Measurements from ENCODE around the gene SLC17A1. TPM values are rescaled to one million over a fixed set of nuclear protein-coding genes. Genes with fewer than 3 reads are reported as not detected.
"Not testable (repeated sequence)": the region's sequence is repeated elsewhere in the genome, so short reads cannot be mapped to it uniquely, and the experiment has no call there.

The SLC17A1 gene
- total RNA-seq, 2 experiments from 2014 or later: not detected

DNA sequence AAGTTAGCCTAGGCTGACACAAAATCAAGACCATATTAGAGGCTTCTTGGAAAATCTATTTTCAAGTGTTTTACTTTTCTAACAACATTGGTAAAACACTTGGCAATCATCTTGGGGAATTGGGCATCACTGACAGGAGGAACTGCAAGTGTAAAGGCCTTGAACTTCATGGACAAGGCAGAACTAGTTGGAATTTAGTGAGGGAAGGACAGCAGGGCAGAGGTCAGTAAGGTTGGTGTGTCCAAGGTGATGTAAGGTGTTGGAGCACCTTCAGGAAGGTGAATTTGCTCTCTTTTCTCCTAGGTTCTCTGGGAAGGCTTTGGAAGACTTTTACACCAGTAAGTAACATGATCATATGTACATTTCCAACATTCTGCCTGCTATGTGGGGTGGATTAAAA lies 78.8 kb downstream of the SLC17A1 start:
- DNase-seq: no peak
- H3K27me3 Mint-ChIP-seq: peaks cover 8% of the 10 kb centered on the region
- no peaks in the 10 kb centered on the region for H3K4me1 Mint-ChIP-seq (ENCODE audit: low read depth)
- H3K4me3 Mint-ChIP-seq: no peak overlapping the region
- no peaks in the 10 kb centered on the region for H3K9me3 Mint-ChIP-seq
- intact Hi-C loops (cut with micrococcal nuclease): no loop called here
- ChIA-PET CTCF (no interaction called here), POLR2A (no interaction called here)
- no peak overlapping the region for H3K27ac Mint-ChIP-seq
- H3K36me3 Mint-ChIP-seq: no peaks in the 10 kb centered on the region

DNA sequence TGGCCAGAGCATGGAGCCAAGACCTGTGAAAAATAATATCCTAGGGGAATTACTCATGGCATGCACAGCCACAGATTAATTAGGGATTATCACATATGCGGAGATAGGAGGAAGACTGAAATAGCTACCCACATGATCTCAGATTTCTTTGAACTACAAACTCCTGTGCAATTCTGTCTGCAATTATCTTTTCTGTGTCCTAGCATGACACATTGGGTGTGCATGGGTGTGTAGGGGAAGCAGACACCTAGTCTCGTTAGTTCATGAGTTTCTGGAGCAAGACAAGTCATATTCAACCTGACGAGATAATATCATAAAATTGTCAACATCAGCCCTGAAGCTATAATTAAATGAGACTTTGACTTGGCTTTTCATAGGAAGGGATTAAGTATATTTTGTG lies 80.9 kb downstream of the SLC17A1 start:
- Mint-ChIP-seq H3K27ac (no peak overlapping the region), H3K9me3 (no peaks in the 10 kb centered on the region), H3K4me3 (no peak overlapping the region), H3K4me1 (ENCODE audit: low read depth) (no peaks in the 10 kb centered on the region), H3K27me3 (peaks cover 6% of the 10 kb centered on the region), H3K36me3 (no peaks in the 10 kb centered on the region)
- POLR2A ChIA-PET: no interaction called here
- DNase-seq: no peak
- intact Hi-C loops (cut with micrococcal nuclease): no loop called here
- CTCF ChIA-PET: interaction anchor here (1.7 to 2.1 kb wide), 2 partner anchors 9 to 31 kb away, joined by 3 to 5 read pairs; no protein-coding TSS in a partner anchor

DNA sequence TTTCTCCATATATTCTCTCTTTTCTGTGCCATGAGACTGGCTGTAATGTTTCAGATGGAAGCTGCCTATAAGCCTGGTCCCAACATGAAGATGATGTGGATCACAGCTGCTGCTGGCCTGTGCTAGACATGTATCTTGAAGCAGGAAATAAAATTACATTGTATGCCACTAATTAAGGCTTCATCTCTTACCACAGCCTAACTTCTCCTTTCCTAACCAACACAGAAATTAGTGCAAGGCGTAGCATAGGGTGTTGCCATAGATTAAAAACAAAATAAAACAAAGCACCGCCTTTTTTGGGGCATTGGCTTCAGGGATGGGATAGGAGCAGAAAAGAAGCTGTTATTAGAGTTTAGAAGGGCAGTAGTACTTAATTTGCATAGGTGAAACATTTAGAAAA lies 82.0 kb downstream of the SLC17A1 start:
- Mint-ChIP-seq H3K4me3 (no peak overlapping the region), H3K9me3 (no peaks in the 10 kb centered on the region), H3K27me3 (peaks cover 3% of the 10 kb centered on the region), H3K27ac (no peak overlapping the region), H3K36me3 (no peaks in the 10 kb centered on the region), H3K4me1 (ENCODE audit: low read depth) (no peaks in the 10 kb centered on the region)
- intact Hi-C loops (cut with micrococcal nuclease): no loop called here
- no peak for DNase-seq
- POLR2A ChIA-PET: no interaction called here
- CTCF ChIA-PET: no interaction called here

DNA sequence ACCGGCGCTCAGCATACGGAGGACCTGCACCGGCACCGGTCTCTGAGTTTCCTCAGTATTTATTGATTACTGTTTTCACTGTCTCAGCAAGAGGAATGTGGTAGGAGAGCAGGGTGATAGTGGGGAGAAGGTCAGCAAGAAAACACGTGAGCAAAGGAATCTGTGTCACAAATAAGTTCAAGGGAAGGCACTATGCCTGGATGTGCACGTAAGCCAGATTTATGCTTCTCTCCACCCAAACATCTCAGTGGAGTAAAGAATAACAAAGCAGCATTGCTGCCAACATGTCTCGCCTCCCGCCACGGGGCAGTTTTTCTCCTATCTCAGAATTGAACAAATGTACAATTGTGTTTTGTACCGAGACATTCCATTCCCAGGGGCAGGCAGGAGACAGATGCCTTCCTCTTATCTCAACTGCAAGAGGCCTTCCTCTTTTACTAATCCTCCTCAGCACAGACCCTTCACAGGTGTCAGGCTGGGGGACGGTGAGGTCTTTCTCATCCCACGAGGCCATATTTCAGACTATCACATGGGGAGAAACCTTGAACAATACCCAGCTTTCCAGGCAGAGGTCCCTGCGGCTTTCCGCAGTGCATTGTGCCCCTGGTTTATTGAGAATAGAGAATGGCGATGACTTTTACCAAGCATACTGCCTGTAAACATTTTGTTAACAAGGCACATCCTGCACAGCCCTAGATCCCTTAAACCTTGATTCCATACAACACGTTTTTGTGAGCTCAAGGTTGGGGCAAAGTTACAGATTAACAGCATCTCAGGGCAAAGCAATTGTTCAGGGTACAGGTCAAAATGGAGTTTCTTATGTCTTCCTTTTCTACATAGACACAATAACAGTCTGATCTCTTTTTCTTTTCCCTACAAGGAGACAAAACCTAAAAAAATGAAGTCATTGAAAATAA lies 83.0 kb downstream of the SLC17A1 start:
- CTCF ChIA-PET; H3K4me3 Mint-ChIP-seq; POLR2A ChIA-PET; H3K4me1 Mint-ChIP-seq (ENCODE audit: low read depth); H3K27ac Mint-ChIP-seq; DNase-seq; H3K9me3 Mint-ChIP-seq; intact Hi-C loops (cut with micrococcal nuclease); H3K27me3 Mint-ChIP-seq; H3K36me3 Mint-ChIP-seq: not testable (repeated sequence)

DNA sequence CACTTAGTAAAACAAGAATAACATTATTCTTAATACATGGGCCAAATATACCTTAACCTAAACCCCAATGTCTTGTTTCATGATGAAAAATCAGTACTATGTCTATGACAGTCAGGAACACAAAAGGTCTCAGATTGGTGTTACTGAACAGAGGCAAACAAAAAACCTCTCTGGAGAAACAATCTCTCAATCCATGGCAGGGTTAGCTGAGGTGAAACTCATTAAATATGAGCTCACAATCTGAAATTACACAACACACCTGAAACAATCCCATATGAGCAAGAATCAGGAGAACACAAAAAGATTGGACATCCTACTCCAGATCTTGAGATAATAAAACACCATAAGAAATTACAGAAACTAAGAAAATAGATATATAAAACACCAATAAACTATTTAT lies 83.8 kb downstream of the SLC17A1 start:
- no peak overlapping the region for H3K4me3 Mint-ChIP-seq
- H3K4me1 Mint-ChIP-seq (ENCODE audit: low read depth): no peaks in the 10 kb centered on the region
- DNase-seq: no peak
- no peaks in the 10 kb centered on the region for H3K27me3 Mint-ChIP-seq
- H3K27ac Mint-ChIP-seq: no peak overlapping the region
- POLR2A ChIA-PET: no interaction called here
- CTCF ChIA-PET: interaction anchor here (0.6 kb wide), 1 partner anchor 19 kb away, joined by 3 read pairs; no protein-coding TSS in a partner anchor
- H3K9me3 Mint-ChIP-seq: no peaks in the 10 kb centered on the region
- intact Hi-C loops (cut with micrococcal nuclease): no loop called here
- H3K36me3 Mint-ChIP-seq: no peaks in the 10 kb centered on the region

DNA sequence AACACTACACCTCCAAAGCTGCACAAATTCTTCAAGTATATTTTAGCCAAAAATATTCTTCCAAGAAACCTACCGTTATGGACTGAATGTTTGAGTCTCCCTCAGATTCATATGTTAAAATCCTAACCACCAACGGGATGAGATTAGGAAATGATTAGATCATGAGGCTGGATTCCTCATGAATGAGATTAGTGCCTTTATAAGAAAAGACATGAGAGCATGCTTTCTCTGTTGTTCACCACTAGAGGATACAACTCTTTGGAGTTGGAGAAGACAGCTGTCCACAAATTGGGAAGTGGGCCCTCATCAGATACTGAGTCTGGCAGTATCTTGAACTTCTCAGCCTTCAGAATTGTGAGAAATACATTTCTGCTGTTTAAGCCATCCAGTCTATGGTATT lies 84.4 kb downstream of the SLC17A1 start:
- H3K36me3 Mint-ChIP-seq: no peaks in the 10 kb centered on the region
- no peaks in the 10 kb centered on the region for H3K9me3 Mint-ChIP-seq
- intact Hi-C loops (cut with micrococcal nuclease): no loop called here
- H3K27ac Mint-ChIP-seq: no peak overlapping the region
- no peak overlapping the region for H3K4me3 Mint-ChIP-seq
- no peaks in the 10 kb centered on the region for H3K4me1 Mint-ChIP-seq (ENCODE audit: low read depth)
- ChIA-PET CTCF (interaction anchor here (0.6 kb wide), 1 partner anchor 19 kb away, joined by 3 read pairs; no protein-coding TSS in a partner anchor), POLR2A (no interaction called here)
- H3K27me3 Mint-ChIP-seq: no peaks in the 10 kb centered on the region
- DNase-seq: no peak

DNA sequence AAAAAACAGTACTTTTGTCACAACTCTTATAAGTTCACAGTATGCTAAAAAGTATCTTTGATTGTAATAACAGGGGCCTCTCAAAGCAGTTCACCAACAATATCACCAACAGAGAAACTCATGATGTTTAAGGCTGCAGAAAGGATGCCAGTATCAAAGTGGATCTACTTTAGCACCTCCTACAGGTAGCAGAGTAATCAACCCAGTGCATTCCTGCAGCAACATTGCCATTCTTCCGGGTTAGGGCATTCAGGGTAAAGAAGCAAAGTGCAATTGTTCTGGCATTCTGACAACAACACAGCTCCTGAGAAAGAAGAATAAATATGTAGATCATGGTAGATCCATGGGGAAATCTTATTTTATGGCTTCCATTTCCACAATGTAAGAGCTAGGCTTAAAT lies 84.9 kb downstream of the SLC17A1 start:
- H3K27ac Mint-ChIP-seq: no peak overlapping the region
- no peaks in the 10 kb centered on the region for H3K9me3 Mint-ChIP-seq
- H3K27me3 Mint-ChIP-seq: no peaks in the 10 kb centered on the region
- ChIA-PET CTCF (no interaction called here), POLR2A (no interaction called here)
- H3K4me1 Mint-ChIP-seq (ENCODE audit: low read depth): no peaks in the 10 kb centered on the region
- DNase-seq: no peak
- intact Hi-C loops (cut with micrococcal nuclease): no loop called here
- no peak overlapping the region for H3K4me3 Mint-ChIP-seq
- no peaks in the 10 kb centered on the region for H3K36me3 Mint-ChIP-seq

DNA sequence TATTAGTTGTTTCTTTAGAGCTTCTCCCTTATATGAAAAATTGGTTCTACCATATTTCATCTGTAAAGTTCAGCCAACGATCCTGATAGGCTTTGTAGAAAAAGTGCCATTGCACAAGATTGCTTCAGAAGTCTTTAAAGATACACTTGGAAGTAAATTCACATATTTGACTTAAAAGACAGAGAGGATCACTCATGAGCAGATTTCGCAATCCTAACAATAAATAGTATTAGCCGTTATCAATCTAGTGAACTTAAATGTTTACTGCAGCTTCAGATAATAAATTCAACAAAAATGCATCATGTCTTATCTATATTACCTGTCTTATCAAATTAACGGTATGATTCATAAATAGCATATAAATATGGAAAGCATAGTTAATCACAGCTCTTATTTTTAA lies 86.0 kb downstream of the SLC17A1 start:
- POLR2A ChIA-PET: no interaction called here
- no peaks in the 10 kb centered on the region for H3K9me3 Mint-ChIP-seq
- H3K4me3 Mint-ChIP-seq: no peak overlapping the region

DNA sequence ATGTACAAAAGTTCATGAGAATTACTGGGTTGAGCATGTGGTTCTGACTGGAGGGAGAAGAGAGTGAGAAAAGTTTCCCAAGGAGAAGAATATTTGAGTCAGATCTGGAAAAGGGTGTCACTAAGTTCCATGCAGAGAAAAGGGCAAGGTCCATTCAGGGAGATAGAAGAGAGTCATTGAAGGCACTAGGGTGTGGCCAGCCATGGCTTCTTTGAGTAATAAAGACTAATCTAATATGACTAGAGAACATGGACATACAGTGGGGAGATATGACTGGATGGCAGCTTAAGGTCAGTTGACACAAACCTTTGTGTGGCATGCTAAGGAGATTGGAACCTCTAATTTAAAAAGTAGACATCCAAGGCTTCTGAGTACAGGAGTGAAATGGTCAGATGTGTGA lies 88.0 kb downstream of the SLC17A1 start:
- ChIA-PET CTCF (no interaction called here), POLR2A (no interaction called here)
- intact Hi-C loops (cut with micrococcal nuclease): no loop called here
- no peak overlapping the region for H3K4me3 Mint-ChIP-seq
- DNase-seq: no peak
- H3K27ac Mint-ChIP-seq: no peak overlapping the region
- H3K4me1 Mint-ChIP-seq (ENCODE audit: low read depth): no peaks in the 10 kb centered on the region
- no peaks in the 10 kb centered on the region for H3K9me3 Mint-ChIP-seq
- H3K27me3 Mint-ChIP-seq: peaks cover 7% of the 10 kb centered on the region
- H3K36me3 Mint-ChIP-seq: no peaks in the 10 kb centered on the region

More for the DNA sequence above, 86.0 kb downstream of the SLC17A1 start:
- CTCF ChIA-PET: interaction anchor here (0.8 to 1.0 kb wide), 3 partner anchors 9 to 144 kb away, joined by 3 read pairs; partner anchors contain the start of gene SLC17A4
- Mint-ChIP-seq H3K27ac (no peak overlapping the region), H3K27me3 (peaks cover under 1% of the 10 kb centered on the region), H3K4me1 (ENCODE audit: low read depth) (no peaks in the 10 kb centered on the region), H3K36me3 (no peaks in the 10 kb centered on the region)
- intact Hi-C loops (cut with micrococcal nuclease): no loop called here
- DNase-seq: no peak

DNA sequence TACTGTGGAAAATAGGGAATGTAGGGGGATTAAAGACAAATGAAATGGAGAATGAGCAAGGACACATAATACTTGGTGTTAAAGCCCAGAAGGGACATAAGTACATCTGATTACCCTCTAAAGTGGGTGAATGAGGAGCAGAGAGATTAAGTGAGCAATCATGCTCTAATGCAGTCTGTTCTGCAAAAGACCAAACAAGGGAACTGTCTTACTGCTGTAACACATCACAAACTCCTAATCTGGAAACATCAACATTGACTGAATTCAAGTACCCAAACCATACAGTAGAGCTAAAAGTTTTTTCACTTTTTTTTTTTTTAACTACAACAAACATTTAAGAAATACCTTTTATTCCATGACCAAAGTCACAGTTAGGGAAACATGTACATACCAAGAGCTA lies 96.6 kb downstream of the SLC17A1 start:
- Mint-ChIP-seq H3K36me3 (peaks cover 3% of the 10 kb centered on the region), H3K27ac (no peak overlapping the region), H3K4me1 (ENCODE audit: low read depth) (no peaks in the 10 kb centered on the region), H3K9me3 (peaks cover 7% of the 10 kb centered on the region), H3K27me3 (peaks cover 50% of the 10 kb centered on the region), H3K4me3 (no peak overlapping the region)
- CTCF ChIA-PET: interaction anchor here (0.7 to 1.0 kb wide), 2 partner anchors 15 to 148 kb away, joined by 3 to 4 read pairs; no protein-coding TSS in a partner anchor
- DNase-seq: no peak
- intact Hi-C loops (cut with micrococcal nuclease): no loop called here
- POLR2A ChIA-PET: no interaction called here

Other genes starting within 250 kb of the SLC17A1 start
- not detected for gene SCGN, start 179.8 kb downstream of the SLC17A1 start, total RNA-seq
- not detected for gene SLC17A4, start 77.3 kb downstream of the SLC17A1 start, total RNA-seq
- gene SLC17A3, start 42.2 kb upstream of the SLC17A1 start, total RNA-seq: under 1 TPM in 1 of 2 experiments, not detected in 1; 0.43 TPM
- gene SLC17A2, start 98.6 kb upstream of the SLC17A1 start, total RNA-seq: not detected
- 10 to 100 TPM; 29.5 to 30.8 TPM for gene TRIM38, start 130.8 kb upstream of the SLC17A1 start, total RNA-seq